OCI-LY7 (cell line): ENCODE measurements around the gene PRSS8.

Experiments used
- CTCF ChIP-seq: fragments of 200-600 bp; sonication (generic); conservative IDR thresholded peaks from 2 replicates; pipeline ENCODE4 v1.5.1; 2014; ENCODE audit warnings: mild to moderate bottlenecking, antibody characterized with exemption, low read length, moderate library complexity, mixed read lengths
- EZH2phosphoT487 ChIP-seq: fragments of 200-600 bp; sonication (generic); IDR thresholded peaks from 2 replicates; pipeline ENCODE4 v1.6.1; 2018; ENCODE audit warnings: low read depth, borderline replicate concordance, mild to moderate bottlenecking, mixed run types, antibody characterized with exemption, low read length, moderate library complexity, mixed read lengths

- TF ChIP-seq CTCF (no peak), EZH2phosphoT487 (no peak)
These were observed 25.2 kb downstream of the PRSS8 start for GRCh38 chr16:31110106-31111034.
